ENCODE results near the gene UNC5A.

GRCh38 chr5:176772271-176773210 lies 37.8 kb upstream of the UNC5A start:
- TF ChIP-seq CTCF (IDR thresholded peaks at IDR 0.05): no peak
- TF ChIP-seq POLR2A (IDR thresholded peaks at IDR 0.05): no peak
